T-cell (primary cell): ENCODE data around the gene LINGO4. TPM values are rescaled to one million over a fixed set of nuclear protein-coding genes. Genes with fewer than 3 reads are reported as not detected.

Source experiments
- ATAC-seq, 4 experiments: fragments of 200-7000 bp in 3 of 4; fragments of 150-1000 bp in 1 of 4; cut with Tn5 transposase; replicated peaks in 1 of 4; 1 replicate in 3 of 4; 2 replicates in 1 of 4; pipeline ENCODE4 v1.10.0; 2021; ENCODE audit warnings: moderate library complexity in 3 of 4, mild to moderate bottlenecking in 2 of 4, moderate number of reproducible peaks in 1 of 4
- CTCF ChIA-PET, 2 donors: fragments of 300-600 bp; sonication (Branson Sonifier 250); formaldehyde crosslinking; loops; one replicate each; lab custom pipeline; 2022; ENCODE audit warnings: antibody characterized with exemption in 2 of 2; lab: Charles Lee
- POLR2A ChIA-PET, 2 donors: fragments of 300-600 bp; sonication (Branson Sonifier 250); formaldehyde crosslinking; loops; one replicate each; lab custom pipeline; 2022; ENCODE audit warnings: antibody characterized with exemption in 2 of 2; lab: Charles Lee
- DNase-seq, 35 experiments: peaks; one replicate each; pipeline versions ENCODE4 v3.0.0 to v3.0.0-alpha.2; 2013 to 2023
- H3K27ac ChIP-seq: one replicate; pipeline ENCODE4 v1.5.1; 2013; ENCODE audit warnings: low read length
- H3K27me3 ChIP-seq, 2 experiments: replicated peaks in 1 of 2; 1 replicate in 1 of 2; 2 replicates in 1 of 2; pipeline versions ENCODE4 v1.6.1 to v1.7.0; 2013; ENCODE audit warnings: low read length in 1 of 2, mixed read lengths in 1 of 2; ENCODE audit not compliant: control insufficient read depth in 2 of 2, insufficient read depth in 2 of 2; ENCODE audit errors: extremely low read depth in 1 of 2
- H3K36me3 ChIP-seq, 2 donors: 1 replicate in 1 of 2; 2 replicates in 1 of 2; pipeline versions ENCODE4 v1.6.1 to v1.7.0; 2013; ENCODE audit warnings: low read length in 1 of 2; ENCODE audit not compliant: control insufficient read depth in 2 of 2, insufficient read depth in 1 of 2; ENCODE audit errors: extremely low read depth in 1 of 2
- H3K4me1 ChIP-seq, 2 experiments: 1 replicate in 1 of 2; 2 replicates in 1 of 2; pipeline versions ENCODE4 v1.6.1 to v1.7.0; 2013; ENCODE audit warnings: low read length in 2 of 2, mixed read lengths in 1 of 2; ENCODE audit not compliant: insufficient read depth in 2 of 2, control insufficient read depth in 1 of 2; ENCODE audit errors: extremely low read depth in 1 of 2
- H3K4me3 ChIP-seq, 2 donors: 1 replicate in 1 of 2; 2 replicates in 1 of 2; pipeline versions ENCODE4 v1.5.1 to v1.7.0; 2013; ENCODE audit warnings: mild to moderate bottlenecking in 2 of 2, low read length in 1 of 2, moderate library complexity in 1 of 2; ENCODE audit not compliant: control insufficient read depth in 1 of 2; ENCODE audit errors: extremely low read depth in 1 of 2
- H3K9me3 ChIP-seq: 2 replicates; pipeline ENCODE4 v1.7.0; 2013
- H3K27ac Mint-ChIP-seq, 2 donors: one replicate each; pipeline ENCODE4 v1.8.0; 2020 to 2021; ENCODE audit warnings: mild to moderate bottlenecking in 2 of 2, mixed read lengths in 2 of 2
- H3K27me3 Mint-ChIP-seq, 2 donors: one replicate each; pipeline ENCODE4 v1.8.0; 2021 to 2022; ENCODE audit warnings: mixed read lengths in 2 of 2
- H3K36me3 Mint-ChIP-seq: one replicate; pipeline ENCODE4 v1.8.0; 2021; ENCODE audit warnings: mixed read lengths
- H3K4me1 Mint-ChIP-seq, 3 donors: one replicate each; pipeline ENCODE4 v1.8.0; 2020 to 2022; ENCODE audit warnings: mixed read lengths in 3 of 3, mild to moderate bottlenecking in 1 of 3
- H3K4me3 Mint-ChIP-seq, 3 donors: one replicate each; pipeline ENCODE4 v1.8.0; 2020 to 2022; ENCODE audit warnings: mild to moderate bottlenecking in 3 of 3, mixed read lengths in 3 of 3, moderate library complexity in 3 of 3
- H3K9me3 Mint-ChIP-seq, 3 donors: one replicate each; pipeline ENCODE4 v1.8.0; 2020 to 2022; ENCODE audit warnings: mixed read lengths in 3 of 3
- WGBS: methylation state at CpG from one replicate; pipeline ENCODE4 v1.1.5; 2013; ENCODE audit warnings: missing lambda C conversion rate; ENCODE audit not compliant: insufficient coverage; 5-methylcytosine and 5-hydroxymethylcytosine counted together
- total RNA-seq, 35 experiments: library from RNA in 6 of 35; stranded (reverse) in 6 of 35; fragments of 120-200 nt in 1 of 35; gene quantifications; one replicate each; pipeline versions ENCODE4 v1.2.1 to v1.2.4 and lab custom pipeline; 2013 to 2026

The LINGO4 gene
- total RNA-seq, 5 donors from 2014 or later (not counting 1 experiment from before 2014, with no cell fraction given) = 0.25 to 0.40 (median 0.36) TPM; not detected in 2

- no peak for ATAC-seq
- no peak for DNase-seq
- peaks cover 0 to 2% of the 10 kb centered on the region in 2 donors for H3K36me3 ChIP-seq
- H3K27ac ChIP-seq = no peak overlapping the region
- Mint-ChIP-seq H3K36me3 (no peaks in the 10 kb centered on the region), H3K27ac (no peak overlapping the region), H3K27me3 (no peaks in the 10 kb centered on the region), H3K4me3 (no peak overlapping the region), H3K9me3 (no peaks in the 10 kb centered on the region), H3K4me1 (peaks cover 0 to 5% (median 0%) of the 10 kb centered on the region in 3 donors)
- ChIA-PET CTCF (no interaction called here), POLR2A (no interaction called here)
- WGBS = 90% methylated on average over 5 of the region's 5 CpGs
- no peaks in the 10 kb centered on the region for H3K4me1 ChIP-seq
- H3K9me3 ChIP-seq = no peaks in the 10 kb centered on the region
- no peak overlapping the region for H3K4me3 ChIP-seq
- H3K27me3 ChIP-seq = no peaks in the 10 kb centered on the region
Observed at GRCh38 chr1:151807131-151807530, 1.9 kb upstream of the LINGO4 start.

- Mint-ChIP-seq H3K9me3 (no peaks in the 10 kb centered on the region), H3K4me3 (no peak overlapping the region), H3K4me1 (peaks cover 0 to 5% (median 0%) of the 10 kb centered on the region in 3 donors), H3K27me3 (no peaks in the 10 kb centered on the region), H3K27ac (no peak overlapping the region), H3K36me3 (no peaks in the 10 kb centered on the region)
- CTCF ChIA-PET = no interaction called here
- peaks cover 0 to under 1% of the 10 kb centered on the region in 2 experiments for H3K4me1 ChIP-seq
- 100% methylated on average over 5 of the region's 7 CpGs for WGBS
- no peak overlapping the region for H3K27ac ChIP-seq
- H3K4me3 ChIP-seq = no peak overlapping the region
- POLR2A ChIA-PET = no interaction called here
- DNase-seq (no peak), ATAC-seq (no peak)
- no peaks in the 10 kb centered on the region for H3K27me3 ChIP-seq
- H3K36me3 ChIP-seq = peaks cover 0 to 2% of the 10 kb centered on the region in 2 donors
- no peaks in the 10 kb centered on the region for H3K9me3 ChIP-seq
Observed at GRCh38 chr1:151806170-151806569, 951 bp upstream of the LINGO4 start.

- Mint-ChIP-seq H3K27ac (peak overlapping the region in 1 of 2 donors; percentile 74), H3K36me3 (peaks cover under 1% of the 10 kb centered on the region), H3K4me1 (peaks cover 11 to 12% (median 12%) of the 10 kb centered on the region in 3 donors), H3K4me3 (no peak overlapping the region), H3K9me3 (no peaks in the 10 kb centered on the region), H3K27me3 (peaks cover 0 to 5% of the 10 kb centered on the region in 2 donors)
- H3K36me3 ChIP-seq = no peaks in the 10 kb centered on the region
- no peak overlapping the region for H3K4me3 ChIP-seq
- DNase-seq (no peak), ATAC-seq (no peak)
- CTCF ChIA-PET = no interaction called here
- H3K27ac ChIP-seq = no peak overlapping the region
- peaks cover 0 to 16% of the 10 kb centered on the region in 2 experiments for H3K27me3 ChIP-seq
- no peaks in the 10 kb centered on the region for H3K9me3 ChIP-seq
- no CpG with 5 or more reads among the region's 3 CpGs for WGBS
- peaks cover 0 to 11% of the 10 kb centered on the region in 2 experiments for H3K4me1 ChIP-seq
- POLR2A ChIA-PET = no interaction called here
Observed at GRCh38 chr1:151803915-151804314, 1.3 kb downstream of the LINGO4 start.

GRCh38 chr1:151803164-151803563, 2.1 kb downstream of the LINGO4 start:
- Histone ChIP-seq H3K27me3 (peaks cover 0 to 16% of the 10 kb centered on the region in 2 experiments), H3K36me3 (no peaks in the 10 kb centered on the region), H3K9me3 (no peaks in the 10 kb centered on the region), H3K27ac (no peak overlapping the region), H3K4me1 (peaks cover 0 to 11% of the 10 kb centered on the region in 2 experiments), H3K4me3 (no peak overlapping the region)
- Mint-ChIP-seq H3K4me1 (peaks cover 11 to 12% (median 12%) of the 10 kb centered on the region in 3 donors), H3K4me3 (no peak overlapping the region), H3K27ac (peak overlapping the region in 1 of 2 donors; percentile 7), H3K9me3 (no peaks in the 10 kb centered on the region), H3K27me3 (peaks cover 0 to 6% of the 10 kb centered on the region in 2 donors), H3K36me3 (peaks cover 5% of the 10 kb centered on the region)
- ATAC-seq (no peak), DNase-seq (no peak)
- CTCF ChIA-PET = no interaction called here
- POLR2A ChIA-PET = no interaction called here

GRCh38 chr1:151802372-151802771, 2.8 kb downstream of the LINGO4 start:
- Histone ChIP-seq H3K4me1 (peaks cover 0 to 11% of the 10 kb centered on the region in 2 experiments), H3K4me3 (no peak overlapping the region), H3K27me3 (peaks cover 0 to 16% of the 10 kb centered on the region in 2 experiments), H3K27ac (no peak overlapping the region), H3K9me3 (no peaks in the 10 kb centered on the region), H3K36me3 (peaks cover 0 to 2% of the 10 kb centered on the region in 2 donors)
- Mint-ChIP-seq H3K4me1 (peaks cover 11 to 12% (median 12%) of the 10 kb centered on the region in 3 donors), H3K27me3 (peaks cover 0 to 6% of the 10 kb centered on the region in 2 donors), H3K9me3 (no peaks in the 10 kb centered on the region), H3K4me3 (no peak overlapping the region), H3K27ac (no peak overlapping the region), H3K36me3 (peaks cover 5% of the 10 kb centered on the region)
- DNase-seq (no peak), ATAC-seq (no peak)
- POLR2A ChIA-PET = no interaction called here
- 88% methylated on average over 5 of the region's 5 CpGs for WGBS
- CTCF ChIA-PET = interaction anchor here in 1 of 2 donors (0.6 kb wide), 1 partner anchor 34 kb away, joined by 3 read pairs; no protein-coding TSS in a partner anchor

- no peak for DNase-seq
- peaks cover 0 to 16% of the 10 kb centered on the region in 2 experiments for H3K27me3 ChIP-seq
- ChIA-PET CTCF (interaction anchor here (0.5 to 0.6 kb wide), 2 partner anchors 34 to 880 kb away, joined by 3 to 8 read pairs; no protein-coding TSS in a partner anchor), POLR2A (no interaction called here)
- Mint-ChIP-seq H3K27me3 (peaks cover 0 to 6% of the 10 kb centered on the region in 2 donors), H3K4me1 (peaks cover 11 to 13% (median 12%) of the 10 kb centered on the region in 3 donors), H3K36me3 (peaks cover 5% of the 10 kb centered on the region), H3K4me3 (no peak overlapping the region), H3K9me3 (no peaks in the 10 kb centered on the region), H3K27ac (no peak overlapping the region)
- H3K4me3 ChIP-seq = no peak overlapping the region
- ATAC-seq = no peak
- H3K9me3 ChIP-seq = no peaks in the 10 kb centered on the region
- H3K27ac ChIP-seq = no peak overlapping the region
- 91% methylated on average over 7 of the region's 7 CpGs for WGBS
- peaks cover 0 to 3% of the 10 kb centered on the region in 2 donors for H3K36me3 ChIP-seq
- H3K4me1 ChIP-seq = peaks cover 0 to 11% of the 10 kb centered on the region in 2 experiments
Observed at GRCh38 chr1:151801846-151802245, 3.4 kb downstream of the LINGO4 start.
